ENCODE results near the gene PTGES3. TPM values are rescaled to one million over a fixed set of nuclear protein-coding genes. Genes with fewer than 3 reads are reported as not detected.

Gene PTGES3
- total RNA-seq, 1 experiment from 2014 or later: 435 TPM

- Histone ChIP-seq H3T11ph (ENCODE audit: low read length) (no peak overlapping the region), H3K4me1 (ENCODE audit: insufficient read depth, low read length) (no peaks in the 10 kb centered on the region), H2AFZ (ENCODE audit: low read length) (no peak overlapping the region), H3K56ac (ENCODE audit: insufficient read length, low read depth, low read length) (no peak overlapping the region), H3K79me2 (ENCODE audit: insufficient read depth, low read length) (peaks cover 72% of the 10 kb centered on the region; the same call in 1 of the 2 replicates), H3K27me3 (ENCODE audit: insufficient read depth, low read length) (no peaks in the 10 kb centered on the region), H3K27ac (ENCODE audit: insufficient read length, low read depth, low read length) (no peak overlapping the region), H3K4me2 (ENCODE audit: insufficient read depth, insufficient read length, low read length) (no peak overlapping the region), H2BK5ac (ENCODE audit: insufficient read length, low read length) (no peak overlapping the region), H3K79me1 (ENCODE audit: insufficient read depth, low read depth, low read length, poor library complexity, severe bottlenecking) (peaks cover 3% of the 10 kb centered on the region), H3K4ac (ENCODE audit: low read depth, low read length) (no peak overlapping the region), H4K8ac (replicated peaks; ENCODE audit: insufficient read length, low read depth, low read length) (no peak overlapping the region), H2AK5ac (ENCODE audit: insufficient read length, low read length) (no peak overlapping the region), H2BK120ac (ENCODE audit: low read depth, low read length, poor library complexity, severe bottlenecking) (no peak overlapping the region), H3K9me3 (ENCODE audit: control insufficient read depth, low read depth, low read length) (no peaks in the 10 kb centered on the region), H2BK15ac (ENCODE audit: low read depth, low read length) (no peak overlapping the region), H3K14ac (ENCODE audit: insufficient read depth, low read length) (no peak overlapping the region), H4K91ac (ENCODE audit: insufficient read length, low read depth, low read length) (no peak overlapping the region), H3K23me2 (ENCODE audit: insufficient read length, low read depth, low read length, poor library complexity, severe bottlenecking) (no peaks in the 10 kb centered on the region), H3K18ac (ENCODE audit: insufficient read length, low read depth, low read length) (no peak overlapping the region), H2BK20ac (ENCODE audit: low read depth, low read length, poor library complexity, severe bottlenecking) (no peak overlapping the region), H4K5ac (ENCODE audit: insufficient read length, low read depth, low read length) (no peak overlapping the region), H4K20me1 (ENCODE audit: control insufficient read depth, insufficient read depth, insufficient read length) (no peaks in the 10 kb centered on the region), H3K9ac (ENCODE audit: extremely low read depth, insufficient read length, low read length) (no peak overlapping the region), H3K23ac (ENCODE audit: insufficient read length, low read depth, low read length) (no peak overlapping the region), H2BK12ac (ENCODE audit: insufficient read length, low read depth, low read length) (no peak overlapping the region)
- H3K4me3 Mint-ChIP-seq: no peak overlapping the region
- WGBS (ENCODE audit: extremely low coverage, insufficient read length, low lambda C conversion rate): no CpG with 5 or more reads among the region's 2 CpGs
- peak overlapping the region; percentile 39 to 74 (median 59); a peak in 3 of 7 replicates for H3K27ac Mint-ChIP-seq
- TF ChIP-seq CTCF (conservative IDR thresholded peaks at IDR 0.05): no peak
- peaks cover 6 to 14% of the 10 kb centered on the region in 2 experiments; a peak in 3 of 4 replicates for H3K4me1 Mint-ChIP-seq
- H3K36me3 Mint-ChIP-seq (ENCODE audit: insufficient read depth in 1 of 3, low read depth in 3 of 3): peaks cover 15 to 57% (median 37%) of the 10 kb centered on the region in 3 experiments
- DNase-seq: peak; percentile 19
- no peaks in the 10 kb centered on the region for H3K27me3 Mint-ChIP-seq (ENCODE audit: low read depth)
- H3K9me3 Mint-ChIP-seq: no peaks in the 10 kb centered on the region
These were observed 9.2 kb downstream of the PTGES3 start for GRCh38 chr12:56678852-56679251.

Measured in H9 (cell line).